Measurements from ENCODE around the gene MGRN1. TPM values are rescaled to one million over a fixed set of nuclear protein-coding genes. Genes with fewer than 3 reads are reported as not detected.

Gene MGRN1
- total and polyA plus RNA-seq, 2 donors (not counting 3 experiments of a cell fraction or from before 2014, with no cell fraction given) = 15.6 to 73.0 TPM

DNA sequence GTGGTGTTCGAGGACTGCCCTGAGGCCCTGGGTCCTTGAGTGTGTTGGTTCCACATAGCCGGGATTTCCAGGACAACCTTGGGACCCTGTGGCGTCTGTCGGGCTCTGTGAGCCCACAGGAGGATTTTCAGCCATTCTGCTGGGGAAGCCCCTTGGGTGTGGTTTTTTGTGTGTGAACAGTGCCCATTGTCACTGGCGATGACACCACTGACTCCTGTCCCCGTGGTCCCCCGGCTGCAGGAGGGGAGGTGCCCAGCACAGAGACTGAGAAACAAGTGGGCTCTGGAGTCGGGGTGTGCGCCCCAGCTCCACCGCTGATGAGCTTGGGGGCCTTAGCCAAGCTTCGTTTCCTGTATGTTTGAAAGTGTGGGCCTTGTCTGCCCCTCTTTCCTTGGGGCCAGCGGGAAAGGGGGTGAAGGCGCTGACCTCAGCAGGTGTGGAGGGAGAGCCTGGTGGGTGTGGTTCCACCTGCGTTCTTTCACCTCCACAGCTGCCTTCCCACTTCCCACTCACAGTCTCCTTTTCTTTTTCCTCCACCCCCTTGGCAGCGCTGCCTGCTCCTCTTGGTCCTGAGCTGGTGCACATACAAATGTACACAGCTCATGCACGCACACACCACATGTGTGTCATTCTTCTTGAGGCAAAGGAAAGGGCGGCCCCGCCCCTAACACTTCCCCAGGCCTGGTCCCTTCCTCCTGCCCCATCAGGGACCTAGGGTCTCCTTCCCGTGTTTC, 16.1 kb downstream of the MGRN1 start:
- Histone ChIP-seq H3K9me1 (replicated peaks; ENCODE audit: control insufficient read depth, extremely low read depth, insufficient read depth, low read length) (no peaks in the 10 kb centered on the region), H3K4me2 (ENCODE audit: insufficient read depth, low read length) (no peak overlapping the region), H3K9me3 (replicated peaks; ENCODE audit: control insufficient read depth, insufficient read depth, low read length) (no peaks in the 10 kb centered on the region), H3K4me3 (replicated peaks in 1 of 3; ENCODE audit: insufficient read depth in 1 of 3, low read depth in 1 of 3, low read length in 3 of 3) (no peak overlapping the region), H4K20me1 (replicated peaks; ENCODE audit: control insufficient read depth, extremely low read depth, insufficient read depth, low read length) (no peaks in the 10 kb centered on the region), H3K27ac (ENCODE audit: insufficient read depth, low read depth, low read length) (no peak overlapping the region), H3K79me2 (ENCODE audit: control insufficient read depth, insufficient read depth, low read length) (peaks cover 54% of the 10 kb centered on the region), H3K27me3 (ENCODE audit: control insufficient read depth in 2 of 2, insufficient read depth in 2 of 2, low read length in 2 of 2) (no peaks in the 10 kb centered on the region), H3K36me3 (ENCODE audit: control insufficient read depth in 2 of 2, extremely low read depth in 1 of 2, insufficient read depth in 2 of 2, low read length in 2 of 2) (peaks cover 0 to 8% of the 10 kb centered on the region in 2 experiments), H3K4me1 (ENCODE audit: control insufficient read depth, extremely low read depth, insufficient read depth, low read length) (no peaks in the 10 kb centered on the region), H3K9ac (replicated peaks; ENCODE audit: extremely low read depth, insufficient read depth, low read length) (no peak overlapping the region), H2AFZ (ENCODE audit: low read depth, low read length) (no peak overlapping the region)
- ChIA-PET POLR2A (no interaction called here), CTCF (interaction anchor here (0.9 kb wide), 1 partner anchor 9 kb away, joined by 3 read pairs; no protein-coding TSS in a partner anchor)
- DNase-seq (ENCODE audit: low read depth, low spot score) = no peak
- FAIRE-seq = no peak
- intact Hi-C loops (cut with micrococcal nuclease) (no loop called here), dilution Hi-C loops (cut with MboI; ENCODE audit: extremely low pct_ligation_motif_present, low sequenced_read_pairs) (no loop called here)
- TF ChIP-seq JUN (IDR thresholded peaks at IDR 0.05; ENCODE audit: borderline replicate concordance, insufficient read depth, insufficient read length, low read depth) = no peak
- no peak for TF ChIP-seq POLR2A (IDR thresholded peaks at IDR 0.05; ENCODE audit: low read depth, low read length)
- no peak for TF ChIP-seq GATA2 (IDR thresholded peaks at IDR 0.05; ENCODE audit: insufficient read depth, insufficient read length, low read depth, low read length)
- no peak for TF ChIP-seq FOS (IDR thresholded peaks at IDR 0.05; ENCODE audit: borderline replicate concordance, insufficient read depth, low read length)
- TF ChIP-seq, protein P1, sequence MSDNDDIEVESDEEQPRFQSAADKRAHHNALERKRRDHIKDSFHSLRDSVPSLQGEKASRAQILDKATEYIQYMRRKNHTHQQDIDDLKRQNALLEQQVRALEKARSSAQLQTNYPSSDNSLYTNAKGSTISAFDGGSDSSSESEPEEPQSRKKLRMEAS (IDR thresholded peaks at IDR 0.05; ENCODE audit: insufficient read depth, insufficient read length) = no peak
- TF ChIP-seq, protein P2, sequence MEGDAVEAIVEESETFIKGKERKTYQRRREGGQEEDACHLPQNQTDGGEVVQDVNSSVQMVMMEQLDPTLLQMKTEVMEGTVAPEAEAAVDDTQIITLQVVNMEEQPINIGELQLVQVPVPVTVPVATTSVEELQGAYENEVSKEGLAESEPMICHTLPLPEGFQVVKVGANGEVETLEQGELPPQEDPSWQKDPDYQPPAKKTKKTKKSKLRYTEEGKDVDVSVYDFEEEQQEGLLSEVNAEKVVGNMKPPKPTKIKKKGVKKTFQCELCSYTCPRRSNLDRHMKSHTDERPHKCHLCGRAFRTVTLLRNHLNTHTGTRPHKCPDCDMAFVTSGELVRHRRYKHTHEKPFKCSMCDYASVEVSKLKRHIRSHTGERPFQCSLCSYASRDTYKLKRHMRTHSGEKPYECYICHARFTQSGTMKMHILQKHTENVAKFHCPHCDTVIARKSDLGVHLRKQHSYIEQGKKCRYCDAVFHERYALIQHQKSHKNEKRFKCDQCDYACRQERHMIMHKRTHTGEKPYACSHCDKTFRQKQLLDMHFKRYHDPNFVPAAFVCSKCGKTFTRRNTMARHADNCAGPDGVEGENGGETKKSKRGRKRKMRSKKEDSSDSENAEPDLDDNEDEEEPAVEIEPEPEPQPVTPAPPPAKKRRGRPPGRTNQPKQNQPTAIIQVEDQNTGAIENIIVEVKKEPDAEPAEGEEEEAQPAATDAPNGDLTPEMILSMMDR (IDR thresholded peaks at IDR 0.05; ENCODE audit: extremely low read depth in 1 of 2, insufficient read depth in 1 of 2, low read depth in 1 of 2, low read length in 2 of 2) = no peak
- TF ChIP-seq POLR2AphosphoS5 (IDR thresholded peaks at IDR 0.05; ENCODE audit: insufficient read depth, low read depth, low read length) = no peak
- no peak for TF ChIP-seq MYC (IDR thresholded peaks at IDR 0.05; ENCODE audit: low read depth, low read length)
- no peak for TF ChIP-seq EZH2 (IDR thresholded peaks at IDR 0.05; ENCODE audit: borderline replicate concordance, low read depth, low read length, severe bottlenecking)
- BruUV-seq (replicated peaks) = no TSS peak

All from endothelial cell of umbilical vein (primary cell).